Gastroesophageal sphincter (tissue), 4 donors: ENCODE results near the gene SLC5A9. TPM values are rescaled to one million over a fixed set of nuclear protein-coding genes. Genes with fewer than 3 reads are reported as not detected.
"Not testable (repeated sequence)": the region's sequence is repeated elsewhere in the genome, so short reads cannot be mapped to it uniquely, and the experiment has no call there.

Experiments used
- ATAC-seq: fragments of 150-250 bp; one replicate; pipeline ENCODE4 v1.9.1; 2016; ENCODE audit warnings: mild to moderate bottlenecking, moderate library complexity
- H3K27ac ChIP-seq, 4 donors: fragments of 200-600 bp; sonication (generic) in 3 of 4; 1 replicate in 3 of 4; 2 replicates in 1 of 4; pipeline ENCODE4 v1.5.1; 2016 to 2019
- H3K27me3 ChIP-seq: fragments of 200-600 bp; sonication (generic); one replicate; pipeline ENCODE4 v1.5.1; 2019
- H3K36me3 ChIP-seq, 2 donors: fragments of 200-600 bp; sonication (generic); one replicate each; pipeline ENCODE4 v1.5.1; 2019; ENCODE audit warnings: control low read depth in 1 of 2
- H3K4me1 ChIP-seq, 3 donors: fragments of 200-600 bp; sonication (generic); 1 replicate in 2 of 3; 2 replicates in 1 of 3; pipeline ENCODE4 v1.5.1; 2016 to 2019; ENCODE audit warnings: control low read depth in 2 of 3
- H3K4me3 ChIP-seq, 2 donors: fragments of 200-600 bp; sonication (generic); one replicate each; pipeline ENCODE4 v1.5.1; 2019; ENCODE audit warnings: mild to moderate bottlenecking in 1 of 2, moderate library complexity in 1 of 2
- H3K9me3 ChIP-seq, 3 donors: fragments of 200-600 bp; sonication (generic); one replicate each; pipeline ENCODE4 v1.5.1; 2017 to 2019; ENCODE audit warnings: control low read depth in 2 of 3
- CTCF ChIP-seq, 4 experiments: fragments of 200-600 bp in 2 of 4; fragments of 450-650 bp in 2 of 4; sonication (generic) in 1 of 4; IDR thresholded peaks; one replicate each; pipeline ENCODE4 v1.5.1; 2017 to 2019; ENCODE audit warnings: antibody characterized with exemption in 4 of 4, mild to moderate bottlenecking in 2 of 4, moderate library complexity in 2 of 4
- EP300 ChIP-seq: sonication (generic); formaldehyde crosslinking; IDR thresholded peaks from one replicate; pipeline ENCODE4 v1.6.1; 2017; ENCODE audit warnings: antibody characterized with exemption, mild to moderate bottlenecking
- POLR2A ChIP-seq, 2 donors: fragments of 450-650 bp; IDR thresholded peaks; one replicate each; pipeline ENCODE4 v1.6.1; 2017; ENCODE audit warnings: antibody characterized with exemption in 2 of 2, mild to moderate bottlenecking in 2 of 2, moderate library complexity in 1 of 2
- POLR2AphosphoS5 ChIP-seq: sonication (generic); formaldehyde crosslinking; IDR thresholded peaks from one replicate; pipeline ENCODE4 v1.6.1; 2017; ENCODE audit warnings: antibody characterized with exemption
- WGBS, 2 donors: methylation state at CpG; one replicate each; pipeline ENCODE4 v1.1.5; 2018; ENCODE audit warnings: low coverage in 1 of 2; 5-methylcytosine and 5-hydroxymethylcytosine counted together
- total RNA-seq, 4 donors: library from RNA; depleted of rRNA; stranded (reverse); fragments of >200 nt; gene quantifications; one replicate each; pipeline ENCODE4 v1.1.0, GENCODE V29; 2016

The SLC5A9 gene
- total RNA-seq, 4 donors from 2014 or later: 0.13 to 0.35 TPM; not detected in 2

- Histone ChIP-seq H3K9me3 (peaks cover 0 to 4% (median 0%) of the 10 kb centered on the region in 3 donors), H3K4me1 (no peaks in the 10 kb centered on the region), H3K27ac (no peak overlapping the region), H3K36me3 (peaks cover 0 to 5% of the 10 kb centered on the region in 2 donors), H3K4me3 (no peak overlapping the region), H3K27me3 (no peaks in the 10 kb centered on the region)
- ATAC-seq: no peak
- WGBS, 2 donors: 45 to 50% methylated on average over 1 of the region's 1 CpG
- TF ChIP-seq EP300 (no peak), POLR2A (IDR thresholded peaks at IDR 0.05) (no peak), POLR2AphosphoS5 (no peak), CTCF (IDR thresholded peaks at IDR 0.05) (no peak)
These were observed 40.5 kb downstream of the SLC5A9 start for GRCh38 chr1:48263041-48263440.

- Histone ChIP-seq H3K4me1 (no peaks in the 10 kb centered on the region), H3K27me3 (no peaks in the 10 kb centered on the region), H3K4me3 (no peak overlapping the region), H3K36me3 (peaks cover 0 to 5% of the 10 kb centered on the region in 2 donors), H3K9me3 (peaks cover 0 to 4% (median 0%) of the 10 kb centered on the region in 3 donors), H3K27ac (no peak overlapping the region)
- ATAC-seq: no peak
- TF ChIP-seq EP300: no peak
- TF ChIP-seq POLR2A (IDR thresholded peaks at IDR 0.05): no peak
- TF ChIP-seq CTCF (IDR thresholded peaks at IDR 0.05): no peak
- TF ChIP-seq POLR2AphosphoS5: no peak
- 48 to 69% methylated on average over 2 of the region's 2 CpGs for WGBS, 2 donors
These were observed 44.1 kb downstream of the SLC5A9 start for GRCh38 chr1:48266576-48266975.

- not testable (repeated sequence) for H3K36me3 ChIP-seq, H3K4me3 ChIP-seq, ATAC-seq, H3K27me3 ChIP-seq, H3K4me1 ChIP-seq, H3K27ac ChIP-seq
- H3K9me3 ChIP-seq: peaks cover 0 to 12% (median 0%) of the 10 kb centered on the region in 3 donors
- WGBS, 2 donors: no CpG with 5 or more reads among the region's 10 CpGs
These were observed 54.9 kb downstream of the SLC5A9 start for GRCh38 chr1:48277437-48277836.

DNA sequence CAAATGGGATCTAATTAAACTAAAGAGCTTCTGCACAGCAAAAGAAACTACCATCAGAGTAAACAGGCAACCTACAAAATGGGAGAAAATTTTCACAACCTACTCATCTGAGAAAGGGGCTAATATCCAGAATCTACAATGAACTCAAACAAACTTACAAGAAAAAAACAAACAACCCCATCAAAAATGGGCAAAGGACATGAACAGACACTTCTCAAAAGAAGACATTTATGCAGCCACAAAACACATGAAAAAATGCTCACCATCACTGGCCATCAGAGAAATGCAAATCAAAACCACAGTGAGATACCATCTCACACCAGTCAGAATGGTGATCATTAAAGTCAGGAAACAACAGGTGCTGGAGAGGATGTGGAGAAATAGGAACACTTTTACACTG, 59.8 kb downstream of the SLC5A9 start:
- not testable (repeated sequence) for H3K4me1 ChIP-seq, H3K4me3 ChIP-seq, ATAC-seq, H3K27ac ChIP-seq, H3K36me3 ChIP-seq, H3K27me3 ChIP-seq, H3K9me3 ChIP-seq

DNA sequence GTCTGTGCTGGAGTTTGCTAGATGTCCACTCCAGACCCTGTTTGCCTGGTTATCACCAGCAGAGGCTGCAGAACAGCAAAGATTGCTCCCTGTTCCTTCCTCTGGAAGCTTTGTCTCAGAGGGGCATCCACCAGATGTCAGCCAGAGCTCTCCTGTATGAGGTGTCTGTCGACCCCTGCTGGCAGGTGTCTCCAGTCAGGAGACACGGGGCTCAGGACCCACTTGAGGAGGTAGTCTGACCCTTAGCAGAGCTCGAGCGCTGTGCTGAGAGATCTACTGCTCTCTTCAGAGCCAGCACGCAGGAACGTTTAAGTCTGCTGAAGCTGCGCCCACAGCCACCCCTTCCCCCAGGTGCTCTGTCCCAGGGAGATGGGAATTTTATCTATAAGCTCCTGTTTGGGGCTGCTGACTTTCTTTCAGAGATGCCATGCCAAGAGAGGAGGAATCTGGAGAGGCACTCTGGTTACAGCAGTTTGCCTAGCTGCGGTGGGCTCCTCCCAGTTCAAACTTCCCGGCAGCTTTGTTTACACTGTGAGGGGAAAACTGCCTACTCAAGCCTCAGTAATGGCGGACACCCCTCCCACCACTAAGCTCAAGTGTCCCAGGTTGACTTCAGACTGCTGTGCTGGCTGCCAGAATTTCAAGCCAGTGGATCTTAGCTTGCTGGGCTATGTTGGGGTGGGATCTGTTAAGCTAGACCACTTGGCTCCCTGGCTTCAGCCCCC, 62.3 kb downstream of the SLC5A9 start:
- H3K9me3 ChIP-seq, H3K36me3 ChIP-seq, H3K27me3 ChIP-seq, ATAC-seq, H3K27ac ChIP-seq, H3K4me1 ChIP-seq, H3K4me3 ChIP-seq: not testable (repeated sequence)
- WGBS, 2 donors: 71% methylated on average over 1 of the region's 10 CpGs; no CpG with 5 or more reads in 1 of the 2 donors

DNA sequence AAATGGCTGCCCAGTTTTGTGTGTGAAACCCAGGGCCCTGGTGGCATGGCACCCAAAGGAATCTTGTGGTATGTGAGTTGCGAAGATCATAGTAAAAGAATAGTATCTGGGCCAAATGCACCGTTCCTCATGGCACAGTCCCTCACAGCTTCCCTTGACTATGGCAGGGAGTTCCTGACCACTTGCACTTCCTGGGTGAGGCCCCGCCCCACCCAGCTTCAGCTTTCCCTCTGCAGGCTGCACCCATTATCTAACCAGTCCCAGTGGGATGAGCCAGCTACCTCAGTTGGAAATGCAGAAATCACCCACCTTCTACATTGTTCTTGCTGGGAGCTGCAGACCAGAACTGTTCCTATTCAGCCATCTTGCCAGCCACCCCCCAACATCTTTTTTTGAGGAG, 63.0 kb downstream of the SLC5A9 start:
- 96% methylated on average over 3 of the region's 3 CpGs; no CpG with 5 or more reads in 1 of the 2 donors for WGBS, 2 donors
- H3K9me3 ChIP-seq: peaks cover 0 to 6% (median 0%) of the 10 kb centered on the region in 3 donors
- H3K27ac ChIP-seq: no peak overlapping the region
- no peaks in the 10 kb centered on the region for H3K27me3 ChIP-seq
- no peak overlapping the region for H3K4me3 ChIP-seq
- no peaks in the 10 kb centered on the region for H3K4me1 ChIP-seq
- no peaks in the 10 kb centered on the region for H3K36me3 ChIP-seq
- no peak for ATAC-seq
- TF ChIP-seq EP300: no peak
- no peak for TF ChIP-seq POLR2A (IDR thresholded peaks at IDR 0.05)
- TF ChIP-seq POLR2AphosphoS5: no peak
- TF ChIP-seq CTCF (IDR thresholded peaks at IDR 0.05): no peak
